Mammary epithelial cell (primary cell): ENCODE data around the gene SPAG9.

Experiments
- CTCF ChIP-seq, 2 donors: IDR thresholded peaks in 1 of 2; conservative IDR thresholded peaks in 1 of 2; 2 replicates each; pipeline ENCODE4 v1.5.1; 2011 to 2012; ENCODE audit warnings: inconsistent platforms in 2 of 2, low read length in 2 of 2, mild to moderate bottlenecking in 2 of 2, control low read depth in 1 of 2, low read depth in 1 of 2; ENCODE audit not compliant: insufficient read depth in 1 of 2; ENCODE audit errors: extremely low read depth in 1 of 2
- EZH2 ChIP-seq: IDR thresholded peaks from 2 replicates; pipeline ENCODE4 v1.6.1; 2012; ENCODE audit warnings: low read length, inconsistent platforms, borderline replicate concordance

GRCh38 chr17:51128076-51128475 is 7.4 kb upstream of the SPAG9 start:
- TF ChIP-seq CTCF (conservative IDR thresholded peaks at IDR 0.05 in 1 of 2, IDR thresholded peaks at IDR 0.05 in 1 of 2; ENCODE audit: extremely low read depth in 1 of 2, insufficient read depth in 1 of 2, low read depth in 1 of 2, low read length in 2 of 2) (no peak), EZH2 (no peak)
